DND-41 (cell line): Measurements from ENCODE around the gene LIN9.

Experiments used
- ATAC-seq: fragments of 200-7000 bp; cut with Tn5 transposase; 3 replicates; pipeline ENCODE4 v1.9.1; 2021; ENCODE audit warnings: low read depth; ENCODE audit not compliant: insufficient read depth
- DNase-seq: peaks from one replicate; pipeline ENCODE4 v3.0.0-alpha.2; 2020
- H2AFZ ChIP-seq: 2 replicates; pipeline ENCODE4 v1.6.0; 2012; ENCODE audit warnings: low read depth, low read length
- H3K27ac ChIP-seq: 2 replicates; pipeline ENCODE4 v1.5.1; 2012; ENCODE audit warnings: low read length, inconsistent platforms
- H3K27me3 ChIP-seq: fragments of 200-600 bp; sonication (generic); 2 replicates; pipeline ENCODE4 v1.6.0; 2012; ENCODE audit warnings: low read length, mild to moderate bottlenecking, inconsistent platforms; ENCODE audit not compliant: insufficient read depth, poor library complexity
- H3K36me3 ChIP-seq: 2 replicates; pipeline ENCODE4 v1.5.1; 2012; ENCODE audit warnings: low read length, inconsistent platforms; ENCODE audit not compliant: insufficient read depth
- H3K4me1 ChIP-seq: 2 replicates; pipeline ENCODE4 v1.5.1; 2012; ENCODE audit warnings: mild to moderate bottlenecking, low read length; ENCODE audit not compliant: insufficient read depth
- H3K4me2 ChIP-seq: 2 replicates; pipeline ENCODE4 v1.6.0; 2012; ENCODE audit warnings: mild to moderate bottlenecking, moderate library complexity, low read length, inconsistent platforms; ENCODE audit not compliant: insufficient read depth
- H3K4me3 ChIP-seq, 2 experiments: fragments of 200-600 bp in 1 of 2; shearing (Covaris generic) in 1 of 2; 2 replicates each; pipeline ENCODE4 v1.5.1; 2012 to 2016; ENCODE audit warnings: inconsistent platforms in 2 of 2, low read length in 2 of 2, mild to moderate bottlenecking in 2 of 2, low read depth in 1 of 2, moderate library complexity in 1 of 2
- H3K79me2 ChIP-seq: 2 replicates; pipeline ENCODE4 v1.6.0; 2012; ENCODE audit warnings: low read length, inconsistent platforms; ENCODE audit not compliant: insufficient read depth
- H3K9ac ChIP-seq: 2 replicates; pipeline ENCODE4 v1.6.0; 2012; ENCODE audit warnings: low read depth, mild to moderate bottlenecking, inconsistent platforms, low read length, moderate library complexity
- H3K9me3 ChIP-seq: 2 replicates; pipeline ENCODE4 v1.5.1; 2012; ENCODE audit warnings: low read length, moderate library complexity, mild to moderate bottlenecking, inconsistent platforms; ENCODE audit not compliant: insufficient read depth, severe bottlenecking
- H4K20me1 ChIP-seq: 2 replicates; pipeline ENCODE4 v1.6.0; 2012; ENCODE audit warnings: low read length; ENCODE audit not compliant: insufficient read depth
- EZH2 ChIP-seq: IDR thresholded peaks from 3 replicates; pipeline ENCODE4 v1.6.1; 2012; ENCODE audit warnings: borderline replicate concordance, low read depth, mild to moderate bottlenecking, moderate library complexity, low read length, inconsistent platforms; ENCODE audit not compliant: severe bottlenecking
- TF ChIP-seq, protein P1 (sequence below): IDR thresholded peaks from 2 replicates; pipeline ENCODE4 v1.5.1; 2012; ENCODE audit warnings: borderline replicate concordance, low read length, moderate library complexity, mild to moderate bottlenecking; ENCODE audit not compliant: poor library complexity, severe bottlenecking; ENCODE audit errors: extremely low read depth

The LIN9 gene

GRCh38 chr1:226308166-226308722 lies 720 bp downstream of the LIN9 start:
- H2AFZ ChIP-seq, result peak overlapping the region; percentile 100
- H3K79me2 ChIP-seq, result peaks cover 57% of the 10 kb centered on the region

DNA sequence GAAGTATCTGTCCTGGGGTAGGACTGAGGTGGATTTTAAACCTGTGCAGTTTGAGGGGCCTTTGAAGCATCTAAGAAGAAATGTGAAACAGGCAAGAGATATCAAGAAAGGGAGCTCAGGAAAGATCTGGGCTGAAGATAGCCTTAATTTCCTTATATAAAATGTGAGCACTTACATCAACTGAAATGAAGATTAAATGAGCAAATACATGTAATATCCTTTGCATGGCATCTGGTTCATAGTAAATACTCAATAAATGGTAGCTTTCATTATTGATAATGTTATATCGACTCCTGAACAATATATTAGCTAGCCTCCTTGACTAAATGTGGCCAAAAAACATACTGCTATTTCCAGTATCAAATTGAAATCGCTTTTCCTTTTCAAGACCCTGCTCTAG lies 2.5 kb downstream of the LIN9 start:
- DNase-seq (no peak), ATAC-seq (no peak)
- Histone ChIP-seq H3K4me3 (no peak overlapping the region), H3K36me3 (peaks cover 5% of the 10 kb centered on the region), H3K27ac (no peak overlapping the region), H3K4me2 (peak overlapping the region; percentile 96; the same call in 1 of the 2 replicates), H2AFZ (no peak overlapping the region), H3K9ac (no peak overlapping the region), H4K20me1 (peaks cover 20% of the 10 kb centered on the region; the same call in 1 of the 2 replicates), H3K9me3 (no peaks in the 10 kb centered on the region), H3K4me1 (peaks cover 44% of the 10 kb centered on the region), H3K27me3 (no peaks in the 10 kb centered on the region), H3K79me2 (peaks cover 75% of the 10 kb centered on the region)
- TF ChIP-seq, protein P1, sequence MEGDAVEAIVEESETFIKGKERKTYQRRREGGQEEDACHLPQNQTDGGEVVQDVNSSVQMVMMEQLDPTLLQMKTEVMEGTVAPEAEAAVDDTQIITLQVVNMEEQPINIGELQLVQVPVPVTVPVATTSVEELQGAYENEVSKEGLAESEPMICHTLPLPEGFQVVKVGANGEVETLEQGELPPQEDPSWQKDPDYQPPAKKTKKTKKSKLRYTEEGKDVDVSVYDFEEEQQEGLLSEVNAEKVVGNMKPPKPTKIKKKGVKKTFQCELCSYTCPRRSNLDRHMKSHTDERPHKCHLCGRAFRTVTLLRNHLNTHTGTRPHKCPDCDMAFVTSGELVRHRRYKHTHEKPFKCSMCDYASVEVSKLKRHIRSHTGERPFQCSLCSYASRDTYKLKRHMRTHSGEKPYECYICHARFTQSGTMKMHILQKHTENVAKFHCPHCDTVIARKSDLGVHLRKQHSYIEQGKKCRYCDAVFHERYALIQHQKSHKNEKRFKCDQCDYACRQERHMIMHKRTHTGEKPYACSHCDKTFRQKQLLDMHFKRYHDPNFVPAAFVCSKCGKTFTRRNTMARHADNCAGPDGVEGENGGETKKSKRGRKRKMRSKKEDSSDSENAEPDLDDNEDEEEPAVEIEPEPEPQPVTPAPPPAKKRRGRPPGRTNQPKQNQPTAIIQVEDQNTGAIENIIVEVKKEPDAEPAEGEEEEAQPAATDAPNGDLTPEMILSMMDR, result no peak
- no peak for TF ChIP-seq EZH2

More at GRCh38 chr1:226308166-226308722, 720 bp downstream of the LIN9 start:
- Histone ChIP-seq H3K27ac (peak overlapping the region; percentile 97), H3K4me2 (peak overlapping the region; percentile 96), H3K4me1 (peaks cover 44% of the 10 kb centered on the region), H3K27me3 (no peaks in the 10 kb centered on the region), H3K9ac (peak overlapping the region; percentile 99), H3K9me3 (no peaks in the 10 kb centered on the region), H4K20me1 (peaks cover 7% of the 10 kb centered on the region; the same call in 1 of the 2 replicates), H3K4me3 (peak overlapping the region; percentile 88 to 92), H3K36me3 (peaks cover 2% of the 10 kb centered on the region; the same call in 1 of the 2 replicates)
- peak; percentile 32 for ATAC-seq
- DNase-seq, result peak; percentile 51
- TF ChIP-seq, protein P1, result no peak
- no peak for TF ChIP-seq EZH2

GRCh38 chr1:226305184-226305583 lies 3.8 kb downstream of the LIN9 start:
- peak overlapping the region; percentile 27; the same call in 1 of the 2 replicates for H3K4me2 ChIP-seq
- H2AFZ ChIP-seq, result no peak overlapping the region
- H3K79me2 ChIP-seq, result peaks cover 86% of the 10 kb centered on the region
- no peaks in the 10 kb centered on the region for H3K27me3 ChIP-seq
- peaks cover 17% of the 10 kb centered on the region for H3K36me3 ChIP-seq
- no peak for DNase-seq
- no peak for ATAC-seq
- no peak overlapping the region for H3K4me3 ChIP-seq
- no peaks in the 10 kb centered on the region for H3K9me3 ChIP-seq
- no peak overlapping the region for H3K27ac ChIP-seq
- TF ChIP-seq, protein P1, result no peak
- no peak for TF ChIP-seq EZH2
- peaks cover 42% of the 10 kb centered on the region for H3K4me1 ChIP-seq
- no peak overlapping the region for H3K9ac ChIP-seq
- H4K20me1 ChIP-seq, result peaks cover 25% of the 10 kb centered on the region; the same call in 1 of the 2 replicates
